ENCODE measurements around the gene EP400.
"Not testable (repeated sequence)": the region's sequence is repeated elsewhere in the genome, so short reads cannot be mapped to it uniquely, and the experiment has no call there.

EP400 gene

GRCh38 chr12:132099739-132100138 lies 150.0 kb downstream of the EP400 start:
- H3K4me3 ChIP-seq, result no peak overlapping the region
- no peak overlapping the region for H3K27ac ChIP-seq
- TF ChIP-seq CTCF (IDR thresholded peaks at IDR 0.05), result no peak
- DNase-seq (ENCODE audit: low spot score), result no peak

GRCh38 chr12:132100306-132101065 lies 150.7 kb downstream of the EP400 start:
- no peak for TF ChIP-seq CTCF (IDR thresholded peaks at IDR 0.05)
- no peak for DNase-seq (ENCODE audit: low spot score)
- Histone ChIP-seq H3K4me3 (no peak overlapping the region), H3K27ac (no peak overlapping the region)

- TF ChIP-seq CTCF (IDR thresholded peaks at IDR 0.05), result no peak
- no peak for DNase-seq (ENCODE audit: low spot score)
These were observed 152.6 kb downstream of the EP400 start for GRCh38 chr12:132102297-132102696.

GRCh38 chr12:132103072-132103471 lies 153.3 kb downstream of the EP400 start:
- not testable (repeated sequence) for H3K27ac ChIP-seq; DNase-seq (ENCODE audit: low spot score); H3K4me3 ChIP-seq

More at GRCh38 chr12:132102297-132102696, 152.6 kb downstream of the EP400 start:
- H3K27ac ChIP-seq, result no peak overlapping the region
- H3K4me3 ChIP-seq, result no peak overlapping the region

GRCh38 chr12:132103542-132104308 lies 154.0 kb downstream of the EP400 start:
- TF ChIP-seq CTCF (IDR thresholded peaks at IDR 0.05), result no peak
- Histone ChIP-seq H3K27ac (no peak overlapping the region), H3K4me3 (no peak overlapping the region)
- no peak for DNase-seq (ENCODE audit: low spot score)

GRCh38 chr12:132105467-132105866 lies 155.7 kb downstream of the EP400 start:
- no peak for DNase-seq (ENCODE audit: low spot score)
- no peak overlapping the region for H3K27ac ChIP-seq
- TF ChIP-seq CTCF (IDR thresholded peaks at IDR 0.05), result no peak
- no peak overlapping the region for H3K4me3 ChIP-seq

GRCh38 chr12:132106921-132107320 lies 157.2 kb downstream of the EP400 start:
- Histone ChIP-seq H3K4me3 (no peak overlapping the region), H3K27ac (no peak overlapping the region)
- DNase-seq (ENCODE audit: low spot score), result no peak
- TF ChIP-seq CTCF (IDR thresholded peaks at IDR 0.05), result no peak
